PC-3 (cell line): Measurements from ENCODE around the gene HPCA.

Source experiments
- EZH2phosphoT487 ChIP-seq: fragments of 300-600 bp; sonication (generic); IDR thresholded peaks from 2 replicates; pipeline ENCODE4 v1.6.1; 2018; ENCODE audit warnings: mild to moderate bottlenecking, antibody characterized with exemption, low read length, borderline replicate concordance
- TF ChIP-seq, protein P1 (sequence below): fragments of 300-600 bp; sonication (generic); conservative IDR thresholded peaks from 2 replicates; pipeline ENCODE4 v1.5.1; 2017; ENCODE audit warnings: antibody characterized with exemption, low read depth, mild to moderate bottlenecking, low read length

DNA sequence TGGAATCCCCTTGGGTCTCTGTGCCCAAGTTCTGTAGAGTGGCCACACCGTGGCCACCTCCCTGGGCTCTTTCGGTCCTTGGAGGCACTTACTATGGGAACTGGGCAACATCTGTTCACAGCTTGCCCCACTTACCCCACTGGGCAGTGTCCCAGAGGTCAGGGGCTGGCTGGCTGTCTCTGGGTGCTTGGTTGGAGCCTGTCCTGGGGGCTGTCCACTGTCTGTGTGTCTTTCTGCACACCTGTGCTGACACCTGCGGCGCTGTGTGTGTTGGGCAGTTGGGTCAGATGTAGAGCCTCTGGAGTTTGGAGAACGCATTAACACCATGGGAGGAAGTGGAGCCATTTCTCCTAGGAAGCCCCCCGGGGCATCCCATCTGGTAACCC, 16.2 kb downstream of the HPCA start:
- TF ChIP-seq, protein P1, sequence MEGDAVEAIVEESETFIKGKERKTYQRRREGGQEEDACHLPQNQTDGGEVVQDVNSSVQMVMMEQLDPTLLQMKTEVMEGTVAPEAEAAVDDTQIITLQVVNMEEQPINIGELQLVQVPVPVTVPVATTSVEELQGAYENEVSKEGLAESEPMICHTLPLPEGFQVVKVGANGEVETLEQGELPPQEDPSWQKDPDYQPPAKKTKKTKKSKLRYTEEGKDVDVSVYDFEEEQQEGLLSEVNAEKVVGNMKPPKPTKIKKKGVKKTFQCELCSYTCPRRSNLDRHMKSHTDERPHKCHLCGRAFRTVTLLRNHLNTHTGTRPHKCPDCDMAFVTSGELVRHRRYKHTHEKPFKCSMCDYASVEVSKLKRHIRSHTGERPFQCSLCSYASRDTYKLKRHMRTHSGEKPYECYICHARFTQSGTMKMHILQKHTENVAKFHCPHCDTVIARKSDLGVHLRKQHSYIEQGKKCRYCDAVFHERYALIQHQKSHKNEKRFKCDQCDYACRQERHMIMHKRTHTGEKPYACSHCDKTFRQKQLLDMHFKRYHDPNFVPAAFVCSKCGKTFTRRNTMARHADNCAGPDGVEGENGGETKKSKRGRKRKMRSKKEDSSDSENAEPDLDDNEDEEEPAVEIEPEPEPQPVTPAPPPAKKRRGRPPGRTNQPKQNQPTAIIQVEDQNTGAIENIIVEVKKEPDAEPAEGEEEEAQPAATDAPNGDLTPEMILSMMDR, result no peak
- no peak for TF ChIP-seq EZH2phosphoT487
